Fibroblast of skin of right quadriceps (primary cell): ENCODE measurements around the gene NUMBL.
A peak's percentile ranks its signal among the peaks of the same experiment; 100 is the strongest.
"Not testable (repeated sequence)": the region's sequence is repeated elsewhere in the genome, so short reads cannot be mapped to it uniquely, and the experiment has no call there.

Source experiments
- DNase-seq: peaks from one replicate; pipeline ENCODE4 v3.0.0-alpha.2; 2013

The NUMBL gene

DNA sequence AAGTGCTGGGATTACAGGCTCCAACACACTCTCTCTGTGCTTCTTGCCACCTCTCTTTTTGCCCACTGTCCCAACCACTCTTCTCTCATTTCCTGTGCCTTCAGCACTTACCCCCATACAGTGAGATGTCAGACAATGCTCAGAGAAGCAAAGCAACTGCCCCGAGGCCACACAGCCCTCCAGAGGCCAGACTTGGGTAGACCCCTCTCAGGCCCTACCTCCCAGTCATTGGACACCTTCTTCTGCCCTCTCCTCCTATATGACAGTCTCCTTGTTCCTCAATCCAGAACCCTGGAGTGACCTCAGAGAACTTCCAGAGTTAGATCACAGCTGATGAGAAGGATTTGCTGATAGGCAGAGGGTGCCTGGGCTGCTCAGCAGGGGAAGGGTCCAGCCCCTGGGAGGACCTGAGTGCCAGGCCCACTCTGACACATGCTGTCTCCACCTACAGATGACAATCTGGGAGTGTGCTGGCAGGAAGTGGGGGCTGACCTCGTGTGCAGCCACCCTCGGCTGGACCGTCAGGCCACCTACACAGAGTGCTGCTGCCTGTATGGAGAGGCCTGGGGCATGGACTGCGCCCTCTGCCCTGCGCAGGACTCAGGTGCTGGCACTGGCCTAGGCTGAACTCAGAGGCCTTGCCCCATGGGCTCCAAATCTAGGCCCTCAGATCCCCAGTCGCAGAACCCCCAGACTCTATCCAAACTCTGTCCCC lies 64.9 kb downstream of the NUMBL start:
- DNase-seq, result no peak

GRCh38 chr19:40624369-40625153 lies 65.9 kb downstream of the NUMBL start:
- not testable (repeated sequence) for DNase-seq

- DNase-seq, result peak; percentile 43
Observed at GRCh38 chr19:40623403-40624251, 66.8 kb downstream of the NUMBL start.

GRCh38 chr19:40622773-40623075 lies 67.7 kb downstream of the NUMBL start:
- DNase-seq, result no peak

- no peak for DNase-seq
Observed at GRCh38 chr19:40621966-40622772, 68.3 kb downstream of the NUMBL start.

GRCh38 chr19:40621283-40621682 lies 69.2 kb downstream of the NUMBL start:
- no peak for DNase-seq

GRCh38 chr19:40620161-40620485 lies 70.3 kb downstream of the NUMBL start:
- DNase-seq, result no peak

- DNase-seq, result no peak
Observed at GRCh38 chr19:40619333-40620160, 70.9 kb downstream of the NUMBL start.

DNA sequence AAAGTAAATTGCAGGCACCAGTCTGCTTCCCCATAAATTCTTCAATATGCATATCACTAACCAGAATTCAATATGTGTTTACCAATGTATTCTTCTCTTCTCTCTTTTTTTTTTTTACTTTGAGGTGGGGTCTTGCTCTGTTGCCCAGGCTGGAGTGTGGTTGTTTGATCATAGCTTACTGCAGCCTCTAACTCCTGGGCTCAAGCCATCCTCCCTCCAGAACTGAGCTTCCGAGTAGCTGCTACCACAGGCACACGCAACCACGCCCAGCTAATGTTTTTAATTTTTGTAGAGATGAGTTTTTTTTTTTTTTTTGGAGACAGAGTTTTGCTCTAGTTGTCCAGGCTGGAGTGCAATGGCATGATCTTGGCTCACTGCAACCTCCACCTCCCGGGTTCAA lies 72.5 kb downstream of the NUMBL start:
- no peak for DNase-seq

GRCh38 chr19:40616941-40617340 lies 73.5 kb downstream of the NUMBL start:
- no peak for DNase-seq

DNA sequence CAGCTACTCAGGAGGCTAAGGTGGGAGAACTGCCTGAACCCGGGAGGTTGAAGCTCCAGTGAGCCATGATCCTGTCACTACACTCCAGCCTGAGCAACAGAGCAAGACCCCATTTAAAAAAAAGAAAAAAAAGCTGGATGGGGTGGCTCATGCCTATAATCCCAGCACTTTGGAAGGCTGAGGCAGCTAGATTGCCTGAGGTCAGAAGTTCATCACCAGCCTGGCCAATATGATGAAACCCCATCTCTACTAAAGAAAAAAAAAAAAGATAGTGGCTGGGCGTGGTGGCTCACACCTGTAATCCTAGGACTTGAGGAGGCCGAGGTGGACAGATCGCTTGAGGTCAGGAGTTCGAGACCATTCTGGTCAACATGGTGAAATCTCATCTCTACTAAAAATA lies 74.3 kb downstream of the NUMBL start:
- no peak for DNase-seq
